GM19463 (cell line): Measurements from ENCODE around the gene SYT4.
"Not testable (repeated sequence)": the region's sequence is repeated elsewhere in the genome, so short reads cannot be mapped to it uniquely, and the experiment has no call there.

Source experiments
- ATAC-seq: cut with Tn5 transposase; IDR thresholded peaks from one replicate; pipeline ENCODE4 v1.9.1; 2021; ENCODE audit warnings: mild to moderate bottlenecking, moderate library complexity; ENCODE audit not compliant: unreplicated experiment

SYT4 gene

GRCh38 chr18:43277164-43277600 lies at the start of gene SYT4:
Gene SYT4, minus strand, starts transcription at chr18:43277490. Its CDS starts 209 bp downstream, at chr18:43277281.
- no peak for ATAC-seq

- no peak for ATAC-seq
Measured at GRCh38 chr18:43322132-43322531, 44.8 kb upstream of the SYT4 start.

GRCh38 chr18:43314941-43315340 lies 37.7 kb upstream of the SYT4 start:
- no peak for ATAC-seq

GRCh38 chr18:43312891-43313290 lies 35.6 kb upstream of the SYT4 start:
- no peak for ATAC-seq

GRCh38 chr18:43310239-43310638 lies 32.9 kb upstream of the SYT4 start:
- no peak for ATAC-seq

- ATAC-seq = no peak
Measured at GRCh38 chr18:43303376-43303775, 26.1 kb upstream of the SYT4 start.

- ATAC-seq = not testable (repeated sequence)
Measured at GRCh38 chr18:43286187-43286586, 8.9 kb upstream of the SYT4 start.

GRCh38 chr18:43283299-43283698 lies 6.0 kb upstream of the SYT4 start:
- ATAC-seq = no peak

- ATAC-seq = peak; percentile 51
Measured at GRCh38 chr18:43279015-43279744, 1.9 kb upstream of the SYT4 start.

- ATAC-seq = no peak
Measured at GRCh38 chr18:43278355-43278754, 1.1 kb upstream of the SYT4 start.

- no peak for ATAC-seq
Measured at GRCh38 chr18:43276491-43276890, 799 bp downstream of the SYT4 start.

- no peak for ATAC-seq
Measured at GRCh38 chr18:43275546-43275945, 1.7 kb downstream of the SYT4 start.

GRCh38 chr18:43274526-43274925 lies 2.8 kb downstream of the SYT4 start:
- ATAC-seq = no peak

- ATAC-seq = peak; percentile 73
Measured at GRCh38 chr18:43271593-43272432, 5.5 kb downstream of the SYT4 start.

- ATAC-seq = no peak
Measured at GRCh38 chr18:43267818-43268217, 9.5 kb downstream of the SYT4 start.

- ATAC-seq = no peak
Measured at GRCh38 chr18:43265465-43265864, 11.8 kb downstream of the SYT4 start.

GRCh38 chr18:43248610-43249249 lies 28.6 kb downstream of the SYT4 start:
- ATAC-seq = no peak

- no peak for ATAC-seq
Measured at GRCh38 chr18:43247944-43248343, 29.3 kb downstream of the SYT4 start.

GRCh38 chr18:43238429-43238828 lies 38.9 kb downstream of the SYT4 start:
- no peak for ATAC-seq

GRCh38 chr18:43236921-43237320 lies 40.4 kb downstream of the SYT4 start:
- no peak for ATAC-seq

GRCh38 chr18:43234889-43235288 lies 42.4 kb downstream of the SYT4 start:
- no peak for ATAC-seq

- ATAC-seq = no peak
Measured at GRCh38 chr18:43222501-43222900, 54.8 kb downstream of the SYT4 start.
